ENCODE results near the gene AGGF1.
A peak's percentile ranks its signal among the peaks of the same experiment; 100 is the strongest.

Gene AGGF1

GRCh38 chr5:77086689-77087483 is 56.7 kb downstream of the AGGF1 start, which contains the start of gene ZBED3:
Gene ZBED3, minus strand, starts transcription at chr5:77087285. Its CDS starts 9,407 bp downstream, at chr5:77077878.
- no peaks in the 10 kb centered on the region for H3K36me3 ChIP-seq
- H3K27me3 ChIP-seq = no peaks in the 10 kb centered on the region
- H3K4me1 ChIP-seq = no peaks in the 10 kb centered on the region
- DNase-seq = peak; percentile 81
- TF ChIP-seq, protein P1, sequence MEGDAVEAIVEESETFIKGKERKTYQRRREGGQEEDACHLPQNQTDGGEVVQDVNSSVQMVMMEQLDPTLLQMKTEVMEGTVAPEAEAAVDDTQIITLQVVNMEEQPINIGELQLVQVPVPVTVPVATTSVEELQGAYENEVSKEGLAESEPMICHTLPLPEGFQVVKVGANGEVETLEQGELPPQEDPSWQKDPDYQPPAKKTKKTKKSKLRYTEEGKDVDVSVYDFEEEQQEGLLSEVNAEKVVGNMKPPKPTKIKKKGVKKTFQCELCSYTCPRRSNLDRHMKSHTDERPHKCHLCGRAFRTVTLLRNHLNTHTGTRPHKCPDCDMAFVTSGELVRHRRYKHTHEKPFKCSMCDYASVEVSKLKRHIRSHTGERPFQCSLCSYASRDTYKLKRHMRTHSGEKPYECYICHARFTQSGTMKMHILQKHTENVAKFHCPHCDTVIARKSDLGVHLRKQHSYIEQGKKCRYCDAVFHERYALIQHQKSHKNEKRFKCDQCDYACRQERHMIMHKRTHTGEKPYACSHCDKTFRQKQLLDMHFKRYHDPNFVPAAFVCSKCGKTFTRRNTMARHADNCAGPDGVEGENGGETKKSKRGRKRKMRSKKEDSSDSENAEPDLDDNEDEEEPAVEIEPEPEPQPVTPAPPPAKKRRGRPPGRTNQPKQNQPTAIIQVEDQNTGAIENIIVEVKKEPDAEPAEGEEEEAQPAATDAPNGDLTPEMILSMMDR (IDR thresholded peaks at IDR 0.05; ENCODE audit: low read depth, low read length) = peak; percentile 51
- no peaks in the 10 kb centered on the region for H3K9me3 ChIP-seq
- peak within 1 kb of the TSS; percentile 89 for H3K4me3 ChIP-seq (ENCODE audit: low read depth, low read length)

- Histone ChIP-seq H3K36me3 (no peaks in the 10 kb centered on the region), H3K27me3 (no peaks in the 10 kb centered on the region), H3K4me3 (ENCODE audit: low read depth, low read length) (peak overlapping the region; percentile 89), H3K4me1 (no peaks in the 10 kb centered on the region), H3K9me3 (no peaks in the 10 kb centered on the region)
- DNase-seq = no peak
- TF ChIP-seq, protein P1 (IDR thresholded peaks at IDR 0.05; ENCODE audit: low read depth, low read length) = no peak
Measured at GRCh38 chr5:77087484-77088261, 57.5 kb downstream of the AGGF1 start.

DNA sequence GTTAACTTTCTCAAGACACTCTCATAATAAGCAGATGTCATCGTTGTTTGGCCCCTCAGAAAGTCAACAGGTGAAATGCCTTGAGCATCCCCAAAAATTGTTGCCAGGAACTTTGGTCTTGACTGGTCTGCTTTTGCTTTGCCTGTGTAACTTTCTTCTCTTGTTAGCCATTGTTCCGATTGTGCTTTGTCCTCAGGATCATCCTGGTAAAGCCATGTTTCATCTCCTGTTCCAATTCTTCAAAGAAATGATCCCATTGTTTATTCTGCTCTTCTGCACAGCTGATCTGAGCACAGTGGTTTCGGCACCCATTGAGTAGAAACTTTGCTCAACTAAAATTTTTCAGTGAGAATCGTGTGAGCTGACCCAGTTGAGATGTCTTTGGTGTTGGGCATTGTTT is 65.0 kb downstream of the AGGF1 start:
- no peak overlapping the region for H3K4me3 ChIP-seq (ENCODE audit: low read depth, low read length)
- H3K9me3 ChIP-seq = no peaks in the 10 kb centered on the region
- H3K4me1 ChIP-seq = no peaks in the 10 kb centered on the region
- TF ChIP-seq, protein P1 (IDR thresholded peaks at IDR 0.05; ENCODE audit: low read depth, low read length) = no peak
- no peaks in the 10 kb centered on the region for H3K36me3 ChIP-seq
- no peaks in the 10 kb centered on the region for H3K27me3 ChIP-seq
- DNase-seq = no peak

GRCh38 chr5:77101298-77101697 is 71.1 kb downstream of the AGGF1 start:
- no peaks in the 10 kb centered on the region for H3K9me3 ChIP-seq
- no peaks in the 10 kb centered on the region for H3K4me1 ChIP-seq
- H3K4me3 ChIP-seq (ENCODE audit: low read depth, low read length) = no peak overlapping the region
- no peaks in the 10 kb centered on the region for H3K27me3 ChIP-seq
- H3K36me3 ChIP-seq = no peaks in the 10 kb centered on the region
- no peak for DNase-seq
- TF ChIP-seq, protein P1 (IDR thresholded peaks at IDR 0.05; ENCODE audit: low read depth, low read length) = no peak

DNA sequence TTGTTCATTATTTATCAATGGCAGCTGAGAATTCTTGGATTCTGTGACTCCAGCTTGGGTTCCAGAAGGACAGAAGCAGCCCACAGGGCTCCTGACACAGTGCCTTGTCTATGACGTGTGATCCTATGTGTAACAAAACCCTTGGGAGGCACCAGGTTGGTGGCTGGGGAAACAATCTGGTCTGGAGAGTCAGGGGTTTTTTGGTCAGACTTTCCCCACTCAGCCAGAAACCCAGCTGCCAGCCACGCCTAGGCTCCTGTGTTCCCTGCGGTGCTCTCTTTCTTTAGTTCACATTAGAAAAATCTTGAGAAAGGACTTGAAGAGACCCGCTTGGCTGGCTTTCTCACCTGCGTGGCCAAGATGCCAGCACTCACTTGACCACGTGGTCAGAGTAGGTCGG is 72.3 kb downstream of the AGGF1 start:
- H3K36me3 ChIP-seq = no peaks in the 10 kb centered on the region
- TF ChIP-seq, protein P1 (IDR thresholded peaks at IDR 0.05; ENCODE audit: low read depth, low read length) = no peak
- no peak for DNase-seq

GRCh38 chr5:77103457-77103856 is 73.3 kb downstream of the AGGF1 start:
- Histone ChIP-seq H3K4me1 (no peaks in the 10 kb centered on the region), H3K27me3 (no peaks in the 10 kb centered on the region), H3K9me3 (no peaks in the 10 kb centered on the region), H3K36me3 (no peaks in the 10 kb centered on the region), H3K4me3 (ENCODE audit: low read depth, low read length) (no peak overlapping the region)
- TF ChIP-seq, protein P1 (IDR thresholded peaks at IDR 0.05; ENCODE audit: low read depth, low read length) = no peak
- DNase-seq = no peak

More for the DNA sequence above, 72.3 kb downstream of the AGGF1 start:
- H3K4me1 ChIP-seq = no peaks in the 10 kb centered on the region
- no peaks in the 10 kb centered on the region for H3K9me3 ChIP-seq
- no peaks in the 10 kb centered on the region for H3K27me3 ChIP-seq
- H3K4me3 ChIP-seq (ENCODE audit: low read depth, low read length) = no peak overlapping the region
